WERI-Rb-1 (cell line): Measurements from ENCODE around the gene TMEM97.
"Not testable (repeated sequence)": the region's sequence is repeated elsewhere in the genome, so short reads cannot be mapped to it uniquely, and the experiment has no call there.

Source experiments
- DNase-seq: peaks from one replicate; pipeline ENCODE4 v3.0.0-alpha.2; 2020
- H3K27ac ChIP-seq: fragments of 250-450 bp; sonication (Bioruptor Pico); 2 replicates; pipeline ENCODE4 v1.5.1; 2020; ENCODE audit warnings: mild to moderate bottlenecking, moderate library complexity
- H3K27me3 ChIP-seq: fragments of 250-450 bp; sonication (Bioruptor Pico); 2 replicates; pipeline ENCODE4 v1.5.1; 2021; ENCODE audit warnings: mild to moderate bottlenecking, low read depth, moderate library complexity; ENCODE audit not compliant: insufficient read depth, severe bottlenecking
- H3K36me3 ChIP-seq: fragments of 250-450 bp; sonication (Bioruptor Pico); 2 replicates; pipeline ENCODE4 v1.5.1; 2020; ENCODE audit warnings: mild to moderate bottlenecking, moderate library complexity
- H3K4me3 ChIP-seq: 2 replicates; pipeline ENCODE4 v1.5.1; 2011; ENCODE audit warnings: low read depth, mild to moderate bottlenecking, control low read depth, low read length
- H3K9me3 ChIP-seq: fragments of 250-450 bp; sonication (Bioruptor Pico); 2 replicates; pipeline ENCODE4 v1.5.1; 2021; ENCODE audit warnings: mild to moderate bottlenecking, moderate library complexity; ENCODE audit not compliant: severe bottlenecking
- TF ChIP-seq, protein P1 (sequence below): IDR thresholded peaks from 2 replicates; pipeline ENCODE4 v1.5.1; 2011; ENCODE audit warnings: low read depth, mild to moderate bottlenecking, control low read depth, inconsistent platforms, low read length

TMEM97 gene

DNA sequence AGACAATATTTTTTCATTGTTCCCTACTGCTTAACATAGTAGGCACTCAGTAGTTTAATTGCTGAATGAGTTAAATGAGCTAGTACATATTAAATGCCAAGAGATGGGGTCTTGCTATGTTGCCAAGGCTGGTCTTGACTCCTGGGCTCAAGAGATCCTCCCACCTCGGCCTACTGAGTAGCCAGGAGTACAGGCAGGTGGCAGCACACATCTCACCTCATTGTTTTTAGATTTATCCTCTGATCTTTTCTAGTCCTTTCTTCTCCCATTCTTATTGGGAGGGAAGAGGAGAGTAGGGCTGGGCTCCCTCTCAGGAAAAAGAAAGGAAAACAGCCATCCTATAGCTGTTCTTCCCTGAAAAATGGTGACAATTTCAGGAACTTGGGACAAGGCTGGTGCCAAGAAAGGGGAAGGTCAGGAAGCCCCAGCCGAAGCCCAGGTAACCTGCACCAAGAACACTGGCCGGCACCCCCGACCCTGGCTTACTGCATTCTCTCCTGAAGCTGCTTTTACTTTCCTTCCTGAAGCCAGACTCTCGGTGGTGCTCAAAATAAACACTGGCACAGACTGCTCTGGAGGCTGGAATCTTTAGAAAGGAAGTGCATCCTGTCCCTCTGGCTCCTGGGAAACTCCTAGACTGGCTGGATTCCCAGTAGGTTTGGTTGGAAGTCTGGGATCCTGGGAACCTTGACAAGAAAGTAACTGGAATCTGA, 19.2 kb downstream of the TMEM97 start:
- Histone ChIP-seq H3K36me3 (peaks cover 23% of the 10 kb centered on the region), H3K27ac (no peak overlapping the region), H3K27me3 (no peaks in the 10 kb centered on the region), H3K9me3 (no peaks in the 10 kb centered on the region), H3K4me3 (no peak overlapping the region)
- TF ChIP-seq, protein P1, sequence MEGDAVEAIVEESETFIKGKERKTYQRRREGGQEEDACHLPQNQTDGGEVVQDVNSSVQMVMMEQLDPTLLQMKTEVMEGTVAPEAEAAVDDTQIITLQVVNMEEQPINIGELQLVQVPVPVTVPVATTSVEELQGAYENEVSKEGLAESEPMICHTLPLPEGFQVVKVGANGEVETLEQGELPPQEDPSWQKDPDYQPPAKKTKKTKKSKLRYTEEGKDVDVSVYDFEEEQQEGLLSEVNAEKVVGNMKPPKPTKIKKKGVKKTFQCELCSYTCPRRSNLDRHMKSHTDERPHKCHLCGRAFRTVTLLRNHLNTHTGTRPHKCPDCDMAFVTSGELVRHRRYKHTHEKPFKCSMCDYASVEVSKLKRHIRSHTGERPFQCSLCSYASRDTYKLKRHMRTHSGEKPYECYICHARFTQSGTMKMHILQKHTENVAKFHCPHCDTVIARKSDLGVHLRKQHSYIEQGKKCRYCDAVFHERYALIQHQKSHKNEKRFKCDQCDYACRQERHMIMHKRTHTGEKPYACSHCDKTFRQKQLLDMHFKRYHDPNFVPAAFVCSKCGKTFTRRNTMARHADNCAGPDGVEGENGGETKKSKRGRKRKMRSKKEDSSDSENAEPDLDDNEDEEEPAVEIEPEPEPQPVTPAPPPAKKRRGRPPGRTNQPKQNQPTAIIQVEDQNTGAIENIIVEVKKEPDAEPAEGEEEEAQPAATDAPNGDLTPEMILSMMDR: no peak
- DNase-seq: no peak

DNA sequence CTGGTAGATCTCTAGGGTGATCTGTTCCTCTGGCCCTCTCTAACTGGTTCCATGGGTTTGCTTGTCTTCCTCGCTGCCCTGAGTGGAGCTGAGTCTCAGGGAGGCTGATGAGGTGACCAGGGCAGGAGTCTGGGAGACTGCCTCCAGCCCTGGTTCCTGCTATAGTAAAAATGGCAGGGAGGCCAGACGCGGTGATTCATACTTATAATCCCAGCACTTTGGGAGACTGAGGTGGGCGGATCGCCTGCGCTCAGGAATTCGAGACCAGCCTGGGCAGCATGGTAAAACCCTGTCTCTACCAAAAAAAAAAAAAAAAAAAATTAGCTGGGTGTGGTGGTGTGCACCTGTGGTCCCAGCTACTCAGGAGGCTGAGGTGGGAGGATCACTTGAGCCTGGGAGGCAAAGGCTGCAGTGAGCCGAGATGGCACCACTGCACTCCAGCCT, 19.8 kb downstream of the TMEM97 start:
- H3K36me3 ChIP-seq: peaks cover 25% of the 10 kb centered on the region
- DNase-seq, H3K27ac ChIP-seq, H3K9me3 ChIP-seq, H3K27me3 ChIP-seq, H3K4me3 ChIP-seq: not testable (repeated sequence)

DNA sequence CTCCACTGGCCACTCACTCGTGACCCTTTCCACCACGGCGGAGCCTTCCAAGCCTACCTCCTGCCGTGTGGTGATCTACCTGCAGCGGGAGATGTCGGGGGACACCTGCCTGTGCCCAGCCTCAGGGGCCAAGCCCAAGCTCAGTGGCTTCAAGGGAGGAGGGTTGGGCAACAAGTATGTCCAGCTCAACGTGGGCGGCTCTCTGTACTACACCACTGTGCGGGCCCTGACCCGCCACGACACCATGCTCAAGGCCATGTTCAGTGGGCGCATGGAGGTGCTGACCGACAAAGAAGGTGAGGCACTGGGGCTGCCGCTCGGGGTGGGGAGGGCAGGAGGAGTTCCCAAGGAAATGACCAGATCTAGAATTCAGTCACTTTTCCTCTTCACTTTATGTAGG, 20.4 kb downstream of the TMEM97 start:
- H3K36me3 ChIP-seq: peaks cover 31% of the 10 kb centered on the region
- H3K9me3 ChIP-seq: no peaks in the 10 kb centered on the region
- H3K27me3 ChIP-seq: no peaks in the 10 kb centered on the region
- TF ChIP-seq, protein P1: no peak
- DNase-seq: no peak
- H3K27ac ChIP-seq: no peak overlapping the region
- no peak overlapping the region for H3K4me3 ChIP-seq

DNA sequence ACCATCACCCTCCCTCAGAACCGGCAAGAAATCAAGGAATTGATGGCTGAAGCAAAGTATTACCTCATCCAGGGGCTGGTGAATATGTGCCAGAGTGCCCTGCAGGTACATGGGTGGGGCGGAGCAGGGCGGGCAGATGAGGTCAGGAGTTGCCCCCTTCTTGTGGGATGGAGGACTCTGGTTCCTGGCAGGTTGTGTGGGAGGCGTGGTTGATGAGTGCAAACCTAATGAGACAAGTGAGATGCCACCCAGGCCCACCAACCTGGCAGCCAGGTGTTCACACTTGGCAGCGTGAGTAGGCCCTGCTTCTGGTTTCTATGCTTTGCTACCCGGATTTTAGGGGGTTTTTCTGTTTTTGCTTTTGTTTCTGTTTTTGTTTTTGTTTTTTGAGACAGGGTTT, 21.4 kb downstream of the TMEM97 start:
- no peaks in the 10 kb centered on the region for H3K9me3 ChIP-seq
- TF ChIP-seq, protein P1: no peak
- no peak overlapping the region for H3K27ac ChIP-seq
- no peak for DNase-seq
- no peak overlapping the region for H3K4me3 ChIP-seq
- H3K27me3 ChIP-seq: no peaks in the 10 kb centered on the region
- H3K36me3 ChIP-seq: peaks cover 39% of the 10 kb centered on the region

DNA sequence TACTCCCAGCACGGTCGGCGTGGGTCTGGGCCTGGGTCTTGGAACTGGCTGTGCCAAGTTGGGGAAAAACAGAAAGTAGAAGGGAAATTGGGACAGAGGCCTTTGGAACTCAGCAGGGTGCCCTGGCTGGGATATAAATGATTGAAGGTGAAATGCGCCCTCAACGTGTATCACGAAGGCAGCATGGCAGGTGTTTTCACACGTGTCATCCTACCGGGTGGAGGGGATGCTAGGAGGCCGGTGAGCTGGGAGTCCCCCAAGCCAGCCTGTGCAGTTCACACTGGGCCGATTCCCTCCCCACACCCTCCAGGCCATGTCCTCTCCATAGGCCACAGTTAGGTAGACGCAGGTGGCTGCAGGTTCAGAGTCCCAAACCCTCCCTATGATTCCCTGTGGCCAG, 22.5 kb downstream of the TMEM97 start:
- TF ChIP-seq, protein P1: no peak
- Histone ChIP-seq H3K9me3 (no peaks in the 10 kb centered on the region), H3K27me3 (no peaks in the 10 kb centered on the region), H3K36me3 (peaks cover 48% of the 10 kb centered on the region), H3K27ac (no peak overlapping the region), H3K4me3 (no peak overlapping the region)
- DNase-seq: no peak

DNA sequence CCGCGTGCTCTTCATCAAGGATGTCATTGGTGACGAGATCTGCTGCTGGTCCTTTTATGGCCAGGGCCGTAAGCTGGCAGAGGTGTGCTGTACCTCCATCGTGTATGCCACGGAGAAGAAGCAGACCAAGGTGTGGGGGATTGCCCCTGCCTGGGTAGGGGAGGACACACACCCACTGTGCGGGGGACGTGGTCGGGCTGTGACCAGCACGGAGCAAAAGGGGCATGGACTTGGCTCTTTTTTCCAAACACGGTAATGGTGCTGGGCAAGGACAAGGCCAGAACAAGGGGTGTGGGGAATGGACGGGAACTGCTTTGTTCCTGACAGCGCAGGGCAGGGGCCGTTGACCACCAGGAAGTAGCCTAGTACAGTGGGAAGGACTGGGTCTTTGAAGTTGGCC, 23.3 kb downstream of the TMEM97 start:
- Histone ChIP-seq H3K9me3 (no peaks in the 10 kb centered on the region), H3K36me3 (peaks cover 56% of the 10 kb centered on the region)
- TF ChIP-seq, protein P1: no peak

More for the DNA sequence above, 23.3 kb downstream of the TMEM97 start:
- no peak for DNase-seq
- Histone ChIP-seq H3K27me3 (no peaks in the 10 kb centered on the region), H3K4me3 (no peak overlapping the region), H3K27ac (no peak overlapping the region)
